ENCODE measurements around the gene IL22RA2. TPM values are rescaled to one million over a fixed set of nuclear protein-coding genes. Genes with fewer than 3 reads are reported as not detected.

Gene IL22RA2
- polyA plus RNA-seq, 1 donor (not counting 4 experiments of a cell fraction or from before 2014, with no cell fraction given) = 0.03 TPM

DNA sequence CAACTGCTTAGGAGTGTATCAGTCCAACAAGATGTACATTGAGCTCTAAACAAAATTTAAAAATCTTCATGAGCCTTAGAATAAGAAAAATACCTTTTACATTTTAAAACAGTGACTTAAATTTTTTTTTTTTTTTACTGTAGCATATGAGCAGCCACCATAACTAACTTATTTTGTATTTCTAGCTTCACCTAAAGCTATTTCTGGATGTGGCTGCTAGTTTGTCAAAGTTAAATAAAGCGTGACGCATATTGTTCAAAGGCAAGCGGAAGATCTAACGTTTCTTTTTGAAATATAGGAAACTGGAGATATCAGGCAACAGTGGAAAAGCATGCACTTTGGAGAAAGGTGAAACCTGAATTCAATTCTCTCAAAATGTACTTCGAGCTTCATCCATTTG, 3.3 kb upstream of the IL22RA2 start:
- FAIRE-seq (no peak), DNase-seq (ENCODE audit: low read depth, low spot score) (no peak)
- TF ChIP-seq, protein P1, sequence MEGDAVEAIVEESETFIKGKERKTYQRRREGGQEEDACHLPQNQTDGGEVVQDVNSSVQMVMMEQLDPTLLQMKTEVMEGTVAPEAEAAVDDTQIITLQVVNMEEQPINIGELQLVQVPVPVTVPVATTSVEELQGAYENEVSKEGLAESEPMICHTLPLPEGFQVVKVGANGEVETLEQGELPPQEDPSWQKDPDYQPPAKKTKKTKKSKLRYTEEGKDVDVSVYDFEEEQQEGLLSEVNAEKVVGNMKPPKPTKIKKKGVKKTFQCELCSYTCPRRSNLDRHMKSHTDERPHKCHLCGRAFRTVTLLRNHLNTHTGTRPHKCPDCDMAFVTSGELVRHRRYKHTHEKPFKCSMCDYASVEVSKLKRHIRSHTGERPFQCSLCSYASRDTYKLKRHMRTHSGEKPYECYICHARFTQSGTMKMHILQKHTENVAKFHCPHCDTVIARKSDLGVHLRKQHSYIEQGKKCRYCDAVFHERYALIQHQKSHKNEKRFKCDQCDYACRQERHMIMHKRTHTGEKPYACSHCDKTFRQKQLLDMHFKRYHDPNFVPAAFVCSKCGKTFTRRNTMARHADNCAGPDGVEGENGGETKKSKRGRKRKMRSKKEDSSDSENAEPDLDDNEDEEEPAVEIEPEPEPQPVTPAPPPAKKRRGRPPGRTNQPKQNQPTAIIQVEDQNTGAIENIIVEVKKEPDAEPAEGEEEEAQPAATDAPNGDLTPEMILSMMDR (optimal IDR thresholded peaks at IDR 0.05 in 1 of 3, IDR thresholded peaks at IDR 0.05 in 1 of 3, conservative IDR thresholded peaks at IDR 0.05 in 1 of 3; ENCODE audit: extremely low read depth in 1 of 3, insufficient read depth in 2 of 3, low read length in 3 of 3) = no peak
- TF ChIP-seq EZH2 (IDR thresholded peaks at IDR 0.05; ENCODE audit: low read length) = no peak
- peaks cover 11% of the 10 kb centered on the region for H3K4me1 ChIP-seq (ENCODE audit: control insufficient read depth, extremely low read depth, insufficient read depth, low read length)
- H3K9me1 ChIP-seq (ENCODE audit: control insufficient read depth, extremely low read depth, insufficient read depth, low read length) = no peaks in the 10 kb centered on the region
- H3K4me2 ChIP-seq (ENCODE audit: control insufficient read depth, extremely low read depth, insufficient read depth, low read depth, low read length) = no peak overlapping the region
- H3K36me3 ChIP-seq (ENCODE audit: control insufficient read depth in 2 of 2, extremely low read depth in 1 of 2, insufficient read depth in 2 of 2, low read length in 2 of 2) = no peaks in the 10 kb centered on the region
- no peaks in the 10 kb centered on the region for H3K9me3 ChIP-seq (ENCODE audit: control insufficient read depth, low read depth, low read length)
- H4K20me1 ChIP-seq (ENCODE audit: control insufficient read depth, extremely low read depth, insufficient read depth, low read length) = no peaks in the 10 kb centered on the region
- no peak overlapping the region for H3K27ac ChIP-seq (ENCODE audit: control insufficient read depth, insufficient read depth, low read length)
- no peak overlapping the region for H3K4me3 ChIP-seq (ENCODE audit: control insufficient read depth in 2 of 3, extremely low read depth in 1 of 3, insufficient read depth in 2 of 3, low read depth in 1 of 3, low read length in 3 of 3)
- H3K79me2 ChIP-seq (ENCODE audit: control insufficient read depth, insufficient read depth, low read length) = no peaks in the 10 kb centered on the region
- no peaks in the 10 kb centered on the region for H3K27me3 ChIP-seq (ENCODE audit: control insufficient read depth, extremely low read depth, insufficient read depth, low read length)
- H2AFZ ChIP-seq (ENCODE audit: control insufficient read depth, low read length) = no peak overlapping the region
- H3K9ac ChIP-seq (ENCODE audit: control insufficient read depth, extremely low read depth, insufficient read depth, low read length) = no peak overlapping the region
- dilution Hi-C loops (cut with MboI; ENCODE audit: extremely low pct_ligation_motif_present, low sequenced_read_pairs) = no loop called here

DNA sequence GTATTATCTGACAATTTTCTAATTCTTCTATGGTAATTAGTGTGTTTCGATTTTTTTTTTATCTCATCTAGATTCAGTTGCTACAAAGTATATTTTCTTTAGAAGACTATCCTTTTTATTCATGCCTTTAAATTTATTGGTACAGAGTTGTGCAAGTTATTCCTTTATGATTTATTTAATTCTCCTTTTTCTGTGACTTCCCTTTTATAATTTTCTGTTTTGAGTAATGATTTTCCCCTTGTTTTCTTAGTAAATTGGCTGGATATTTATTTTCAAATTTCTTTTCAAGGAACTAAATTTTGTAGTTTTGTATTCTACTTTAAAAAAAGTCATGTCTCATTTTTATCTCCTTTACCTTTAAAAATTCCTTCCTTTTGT, 2.4 kb upstream of the IL22RA2 start:
- H3K27me3 ChIP-seq (ENCODE audit: control insufficient read depth, extremely low read depth, insufficient read depth, low read length) = no peaks in the 10 kb centered on the region
- dilution Hi-C loops (cut with MboI; ENCODE audit: extremely low pct_ligation_motif_present, low sequenced_read_pairs) = no loop called here
- H3K4me3 ChIP-seq (ENCODE audit: control insufficient read depth in 2 of 3, extremely low read depth in 1 of 3, insufficient read depth in 2 of 3, low read depth in 1 of 3, low read length in 3 of 3) = no peak overlapping the region
- no peak overlapping the region for H2AFZ ChIP-seq (ENCODE audit: control insufficient read depth, low read length)
- no peaks in the 10 kb centered on the region for H3K9me3 ChIP-seq (ENCODE audit: control insufficient read depth, low read depth, low read length)
- H3K27ac ChIP-seq (ENCODE audit: control insufficient read depth, insufficient read depth, low read length) = no peak overlapping the region
- H3K79me2 ChIP-seq (ENCODE audit: control insufficient read depth, insufficient read depth, low read length) = no peaks in the 10 kb centered on the region
- TF ChIP-seq EZH2 (IDR thresholded peaks at IDR 0.05; ENCODE audit: low read length) = no peak
- TF ChIP-seq, protein P1 (optimal IDR thresholded peaks at IDR 0.05 in 1 of 3, IDR thresholded peaks at IDR 0.05 in 1 of 3, conservative IDR thresholded peaks at IDR 0.05 in 1 of 3; ENCODE audit: extremely low read depth in 1 of 3, insufficient read depth in 2 of 3, low read length in 3 of 3) = no peak
- DNase-seq (ENCODE audit: low read depth, low spot score) (no peak), FAIRE-seq (no peak)
- H3K9ac ChIP-seq (ENCODE audit: control insufficient read depth, extremely low read depth, insufficient read depth, low read length) = no peak overlapping the region
- no peaks in the 10 kb centered on the region for H4K20me1 ChIP-seq (ENCODE audit: control insufficient read depth, extremely low read depth, insufficient read depth, low read length)
- no peaks in the 10 kb centered on the region for H3K9me1 ChIP-seq (ENCODE audit: control insufficient read depth, extremely low read depth, insufficient read depth, low read length)
- no peaks in the 10 kb centered on the region for H3K36me3 ChIP-seq (ENCODE audit: control insufficient read depth in 2 of 2, extremely low read depth in 1 of 2, insufficient read depth in 2 of 2, low read length in 2 of 2)
- no peak overlapping the region for H3K4me2 ChIP-seq (ENCODE audit: control insufficient read depth, extremely low read depth, insufficient read depth, low read depth, low read length)
- peaks cover 10% of the 10 kb centered on the region for H3K4me1 ChIP-seq (ENCODE audit: control insufficient read depth, extremely low read depth, insufficient read depth, low read length)
